K562 (cell line): ENCODE data around the gene TINAGL1. TPM values are rescaled to one million over a fixed set of nuclear protein-coding genes. Genes with fewer than 3 reads are reported as not detected.
A peak's percentile ranks its signal among the peaks of the same experiment; 100 is the strongest.

ENCODE experiments used
- ATAC-seq: fragments of 200-7000 bp; cut with Tn5 transposase; 3 replicates; pipeline ENCODE4 v1.9.1; 2020; ENCODE audit warnings: moderate library complexity
- BruUV-seq: library from RNA; stranded (reverse); fragments of 400-500 nt; replicated peaks from 2 replicates; lab custom pipeline; 2021; lab: Mats Ljungman, UMichigan
- CTCF ChIA-PET: fragments of 300-600 bp; formaldehyde crosslinking; extraction: SDS; loops from one replicate; lab custom pipeline; 2021; ENCODE audit warnings: low intra/inter-chr PET ratio; lab: Yijun Ruan, JAX
- POLR2A ChIA-PET: fragments of 300-600, 350-650 bp; sonication (Branson Sonifier 250); formaldehyde crosslinking; extraction: SDS; loops from one replicate; lab custom pipeline; 2021; ENCODE audit warnings: antibody characterized with exemption, inconsistent platforms; lab: Yijun Ruan, JAX
- DNase-seq, 4 experiments: peaks; one replicate each; pipeline versions ENCODE4 v3.0.0 to v3.0.0-alpha.2; 2011 to 2018; ENCODE audit warnings: low spot score in 3 of 4, mixed read lengths in 3 of 4; ENCODE audit errors: extremely low read depth in 1 of 4
- FAIRE-seq: peaks from 2 replicates; lab custom pipeline; 2011; peaks lifted over from hg19 to GRCh38; lab: Jason Lieb, UNC
- H2AFZ ChIP-seq: 2 replicates; pipeline ENCODE4 v1.6.0; 2011; ENCODE audit warnings: low read depth, low read length, control low read depth, inconsistent platforms
- H3K27ac ChIP-seq: fragments of 200-600 bp; 3 replicates; pipeline ENCODE4 v1.8.0; 2011; ENCODE audit warnings: low read depth, mild to moderate bottlenecking, control low read depth, inconsistent platforms, low read length, moderate library complexity, mixed read lengths; ENCODE audit errors: extremely low read depth
- H3K27me3 ChIP-seq, 2 experiments: fragments of 300-600 bp in 1 of 2; 2 replicates in 1 of 2; 3 replicates in 1 of 2; pipeline versions ENCODE4 v1.6.0 to v1.8.0; 2011; ENCODE audit warnings: inconsistent platforms in 2 of 2, low read length in 2 of 2, mild to moderate bottlenecking in 1 of 2, mixed read lengths in 1 of 2, moderate library complexity in 1 of 2; ENCODE audit not compliant: control insufficient read depth in 2 of 2, insufficient read depth in 2 of 2
- H3K36me3 ChIP-seq: fragments of 300-600 bp; 3 replicates; pipeline ENCODE4 v1.8.0; 2011; ENCODE audit warnings: mild to moderate bottlenecking, low read length, inconsistent platforms; ENCODE audit not compliant: control insufficient read depth, insufficient read depth
- H3K4me1 ChIP-seq, 2 experiments: fragments of 200-600 bp in 1 of 2; replicated peaks in 1 of 2; 2 replicates in 1 of 2; 3 replicates in 1 of 2; pipeline versions ENCODE4 v1.5.1 to v1.8.0; 2011; ENCODE audit warnings: inconsistent platforms in 2 of 2, low read length in 2 of 2, mild to moderate bottlenecking in 1 of 2, mixed read lengths in 1 of 2, moderate library complexity in 1 of 2; ENCODE audit not compliant: control insufficient read depth in 2 of 2, insufficient read depth in 2 of 2
- H3K4me2 ChIP-seq: 2 replicates; pipeline ENCODE4 v1.6.1; 2011; ENCODE audit warnings: low read length, control low read depth, inconsistent platforms, mixed read lengths; ENCODE audit not compliant: insufficient read depth
- H3K4me3 ChIP-seq: fragments of 200-600 bp; sonication (generic), shearing (Covaris generic); 2 replicates; pipeline ENCODE4 v1.5.1; 2016; ENCODE audit warnings: control low read depth, inconsistent platforms
- H3K79me2 ChIP-seq: fragments of 200-600 bp; 3 replicates; pipeline ENCODE4 v1.8.0; 2011; ENCODE audit warnings: low read length, inconsistent platforms; ENCODE audit not compliant: control insufficient read depth, insufficient read depth
- H3K9ac ChIP-seq, 2 experiments: 2 replicates each; pipeline versions ENCODE4 v1.6.0 to v1.6.1; 2011; ENCODE audit warnings: low read depth in 2 of 2, low read length in 2 of 2, control low read depth in 1 of 2, inconsistent platforms in 1 of 2, mild to moderate bottlenecking in 1 of 2, mixed read lengths in 1 of 2; ENCODE audit not compliant: insufficient read depth in 1 of 2
- H3K9me1 ChIP-seq: one replicate; pipeline ENCODE4 v1.6.0; 2011; ENCODE audit warnings: inconsistent platforms, mild to moderate bottlenecking, low read length, moderate library complexity; ENCODE audit not compliant: control insufficient read depth, insufficient read depth
- H3K9me3 ChIP-seq: replicated peaks from 2 replicates; pipeline ENCODE4 v1.5.1; 2011; ENCODE audit warnings: low read depth, low read length, inconsistent platforms; ENCODE audit not compliant: control insufficient read depth, insufficient read depth
- H4K20me1 ChIP-seq: replicated peaks from 2 replicates; pipeline ENCODE4 v1.6.1; 2011; ENCODE audit warnings: low read length, inconsistent platforms, mixed read lengths; ENCODE audit not compliant: control insufficient read depth, insufficient read depth
- DPF2 ChIP-seq: fragments of 450-650 bp; IDR thresholded peaks from 2 replicates; pipeline ENCODE4 v1.6.1; 2016
- FOXA1 ChIP-seq: fragments of 450-650 bp; IDR thresholded peaks from 2 replicates; pipeline ENCODE4 v1.6.1; 2016; ENCODE audit warnings: mild to moderate bottlenecking, borderline replicate concordance
- FOXK2 ChIP-seq, 2 experiments: fragments of 450-650 bp; IDR thresholded peaks in 1 of 2; conservative IDR thresholded peaks in 1 of 2; 2 replicates each; pipeline ENCODE4 v1.6.1; 2016; ENCODE audit warnings: low read depth in 2 of 2, mild to moderate bottlenecking in 1 of 2
- MLX ChIP-seq, 2 experiments: fragments of 450-650 bp in 1 of 2; sonication (generic) in 1 of 2; formaldehyde crosslinking; conservative IDR thresholded peaks; 2 replicates each; pipeline versions ENCODE4 v1.4.0 to v1.8.1; 2020 to 2022; ENCODE audit warnings: mild to moderate bottlenecking in 1 of 2, missing genetic modification reagents in 1 of 2
- ZBTB33 ChIP-seq: sonication (generic); formaldehyde crosslinking; IDR thresholded peaks from 2 replicates; pipeline ENCODE4 v1.8.1; 2023; ENCODE audit warnings: mild to moderate bottlenecking, missing genetic modification reagents
- ZMIZ1 ChIP-seq, 2 experiments: fragments of 150-350 bp in 1 of 2; IDR thresholded peaks; 2 replicates each; pipeline ENCODE4 v1.6.1; 2012 to 2016; ENCODE audit warnings: low read depth in 2 of 2, low read length in 2 of 2, mild to moderate bottlenecking in 1 of 2, moderate library complexity in 1 of 2
- ZNF121 ChIP-seq: sonication (generic); formaldehyde crosslinking; conservative IDR thresholded peaks from 2 replicates; pipeline ENCODE4 v1.8.0; 2022; ENCODE audit warnings: missing genetic modification reagents
- ZNF384 ChIP-seq: IDR thresholded peaks from 2 replicates; pipeline ENCODE4 v1.6.1; 2012; ENCODE audit warnings: low read depth, low read length, improper control_type of control experiment
- ZNF551 ChIP-seq: fragments of 250-450 bp; sonication (Bioruptor Pico); IDR thresholded peaks from 2 replicates; pipeline ENCODE4 v1.5.0; 2021; ENCODE audit warnings: mild to moderate bottlenecking, moderate library complexity
- WGBS: fragments of 100-300 bp; shearing (Covaris generic); methylation state at CpG from one replicate; pipeline ENCODE4 v1.1.6; 2016; ENCODE audit warnings: low coverage, mixed read lengths; ENCODE audit not compliant: insufficient coverage; ENCODE audit errors: missing lambda C conversion rate; 5-methylcytosine and 5-hydroxymethylcytosine counted together
- in situ Hi-C: fragments of 300-500 bp; cut with MboI; formaldehyde crosslinking; loops from 4 replicates; pipeline ENCODE4 v1.15.0; 2018; ENCODE audit warnings: inconsistent platforms, mixed read lengths
- intact Hi-C: fragments of 100-400 bp; cut with micrococcal nuclease; formaldehyde crosslinking; loops from 2 replicates; pipeline ENCODE4 v1.14.2; 2022
- polyA plus RNA-seq, 8 experiments: library from polyadenylated mRNA; depleted of rRNA in 4 of 8; stranded (reverse) in 5 of 8; unstranded in 3 of 8; fragments of >200 nt; fragmentation: Nextera tagmentation in 2 of 8; fragmentation: Illumina TruSeq in 1 of 8; extraction: Ambion mirVana in 2 of 8; extraction: Trizol in 1 of 8; gene quantifications; 2 replicates each; pipeline versions ENCODE4 v1.2.1 to v1.2.3, GENCODE V29; 2011 to 2014; ENCODE audit warnings: inconsistent platforms in 1 of 8, missing spikeins in 1 of 8
- total RNA-seq, 7 experiments: library from RNA; depleted of rRNA in 6 of 7; stranded (reverse); fragments of >200 nt in 6 of 7; fragmentation: Illumina TruSeq in 2 of 7; extraction: Trizol in 2 of 7; gene quantifications; 2 replicates each; pipeline versions ENCODE4 v1.2.1 to v1.2.3, GENCODE V29; 2011 to 2021; ENCODE audit warnings: low replicate concordance in 1 of 7

TINAGL1 gene
- total and polyA plus RNA-seq, 9 of the 15 experiments (the other 6 are each of a cell fraction or from before 2014, with no cell fraction given): 0.04 to 1.2 (median 0.07) TPM; not detected in 4

- ATAC-seq: no peak
- Histone ChIP-seq H3K4me3 (no peak overlapping the region), H3K27me3 (peaks cover 35 to 83% of the 10 kb centered on the region in 2 experiments; a peak in 4 of 5 replicates), H3K4me1 (peaks cover 2 to 18% of the 10 kb centered on the region in 2 experiments; a peak in 4 of 5 replicates), H3K27ac (no peak overlapping the region), H3K36me3 (no peaks in the 10 kb centered on the region), H3K9me1 (no peaks in the 10 kb centered on the region), H4K20me1 (peaks cover 14% of the 10 kb centered on the region), H3K4me2 (no peak overlapping the region), H3K9me3 (no peaks in the 10 kb centered on the region), H3K79me2 (no peaks in the 10 kb centered on the region), H2AFZ (no peak overlapping the region), H3K9ac (no peak overlapping the region)
- ChIA-PET POLR2A (interaction anchor here (0.6 to 1.2 kb wide), 2 partner anchors 9 to 21 kb away, joined by 3 to 4 read pairs; no protein-coding TSS in a partner anchor), CTCF (no interaction called here)
- in situ Hi-C loops: no loop called here
- no TSS peak for BruUV-seq
- FAIRE-seq: peak; percentile 19
- intact Hi-C loops: no loop called here
- WGBS: 1% methylated on average over 12 of the region's 12 CpGs
- DNase-seq: peak in 1 of 4 experiments; percentile 10
- no peak for TF ChIP-seq ZNF551 (CRISPR knock-in tag)
- no peak for TF ChIP-seq ZMIZ1 (IDR thresholded peaks at IDR 0.05; ENCODE audit: low read depth in 2 of 2, low read length in 2 of 2)
- TF ChIP-seq ZNF384: no peak
- 0 out of 2 replicates have a peak, but pooled peaks have one; percentile 8 for TF ChIP-seq ZNF121 (CRISPR knock-in tag)
- no peak for TF ChIP-seq ZBTB33 (CRISPR knock-in tag)
- TF ChIP-seq DPF2: no peak
- no peak for TF ChIP-seq MLX (CRISPR knock-in tag; conservative IDR thresholded peaks at IDR 0.05)
- TF ChIP-seq FOXA1: no peak
- TF ChIP-seq FOXK2 (conservative IDR thresholded peaks at IDR 0.05 in 1 of 2, IDR thresholded peaks at IDR 0.05 in 1 of 2; ENCODE audit: low read depth in 2 of 2): no peak
Observed at GRCh38 chr1:31581821-31582810, 5.8 kb downstream of the TINAGL1 start.
